Femur (tissue), 1 donor: Measurements from ENCODE around the gene SMAD9.

Experiments used
- DNase-seq: peaks from one replicate; pipeline ENCODE4 v3.0.0-alpha.2; 2017

SMAD9 gene

GRCh38 chr13:36862002-36862685 is 57.9 kb downstream of the SMAD9 start:
- no peak for DNase-seq

GRCh38 chr13:36859259-36859658 is 60.8 kb downstream of the SMAD9 start:
- no peak for DNase-seq

DNA sequence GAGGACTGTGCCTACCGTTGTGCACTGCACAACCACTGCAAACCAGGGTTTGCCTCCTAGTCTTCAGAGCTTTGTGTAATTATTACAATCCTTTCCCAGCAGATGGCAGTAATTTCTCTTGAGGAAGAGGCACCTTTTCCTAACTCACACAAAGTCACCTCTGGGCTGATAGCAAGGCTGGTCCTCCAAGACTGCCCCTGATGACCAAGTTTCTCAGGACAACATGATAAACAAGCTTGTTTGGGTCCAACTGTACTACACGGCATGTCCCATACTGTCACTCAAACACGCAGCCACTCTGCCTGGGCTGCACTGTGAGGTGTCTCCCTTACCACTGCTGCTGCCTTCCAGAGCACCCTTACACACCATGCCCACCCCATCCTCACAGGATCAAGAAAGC is 61.7 kb downstream of the SMAD9 start:
- DNase-seq, result no peak

DNA sequence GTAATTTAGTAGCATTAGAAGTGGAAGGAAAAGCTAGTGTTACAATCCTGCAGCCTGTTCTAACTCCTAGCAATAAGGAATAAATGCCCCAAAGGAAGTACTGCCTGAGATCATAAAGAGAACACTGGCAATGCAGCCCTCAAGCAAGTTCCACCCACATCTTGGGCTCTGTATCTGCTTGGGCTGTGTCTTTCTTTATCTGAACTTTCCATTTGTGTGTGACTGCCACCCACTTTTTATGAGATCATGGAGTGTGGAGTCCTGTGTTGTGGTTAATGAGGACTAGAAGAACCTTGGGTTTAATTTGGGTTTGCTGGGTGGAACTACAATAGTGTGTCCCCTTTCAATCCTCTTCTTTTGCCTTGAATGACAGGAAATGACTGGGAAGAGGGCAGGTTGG is 62.8 kb downstream of the SMAD9 start:
- no peak for DNase-seq

- DNase-seq, result no peak
These were observed 69.1 kb downstream of the SMAD9 start for GRCh38 chr13:36850790-36851438.

- DNase-seq, result no peak
These were observed 71.6 kb downstream of the SMAD9 start for GRCh38 chr13:36848199-36848982.

DNA sequence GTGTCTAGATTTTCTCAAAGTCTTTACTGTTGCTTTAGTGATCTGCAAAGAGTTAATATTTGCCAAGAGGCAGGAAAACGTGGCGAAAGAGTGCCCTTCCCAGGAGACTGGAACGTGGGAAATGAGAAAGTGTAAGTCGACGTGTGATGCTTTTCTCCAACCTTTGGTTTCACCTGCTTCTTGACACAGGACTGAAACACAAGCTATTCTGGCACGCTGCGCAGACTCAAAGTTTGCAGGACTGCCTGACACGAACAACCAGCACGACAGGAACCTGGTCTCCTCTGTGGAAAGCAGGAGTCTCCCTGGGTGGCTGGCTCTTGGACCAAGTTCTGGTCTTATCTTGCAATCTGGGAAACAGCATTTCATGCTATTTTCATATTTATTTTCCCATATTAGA is 72.4 kb downstream of the SMAD9 start:
- DNase-seq, result no peak

DNA sequence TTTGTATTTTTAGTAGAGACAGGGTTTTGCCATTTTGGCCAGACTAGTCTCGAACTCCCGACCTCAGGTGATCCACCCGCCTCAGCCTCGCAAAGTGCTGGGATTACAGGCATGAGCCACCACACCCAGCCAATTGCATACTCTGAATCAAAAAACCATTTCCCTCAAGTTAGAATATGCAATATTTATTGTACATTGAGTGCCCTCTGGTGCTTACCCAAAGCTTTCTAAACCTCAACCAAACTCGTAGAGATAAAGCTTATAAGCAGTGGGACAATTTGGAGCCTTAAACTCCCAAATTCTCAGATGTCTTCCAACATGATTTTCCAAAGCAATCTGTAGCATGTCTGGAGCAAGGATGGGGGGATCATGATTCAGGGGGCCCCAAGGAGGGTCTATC is 78.6 kb downstream of the SMAD9 start:
- DNase-seq, result no peak

DNA sequence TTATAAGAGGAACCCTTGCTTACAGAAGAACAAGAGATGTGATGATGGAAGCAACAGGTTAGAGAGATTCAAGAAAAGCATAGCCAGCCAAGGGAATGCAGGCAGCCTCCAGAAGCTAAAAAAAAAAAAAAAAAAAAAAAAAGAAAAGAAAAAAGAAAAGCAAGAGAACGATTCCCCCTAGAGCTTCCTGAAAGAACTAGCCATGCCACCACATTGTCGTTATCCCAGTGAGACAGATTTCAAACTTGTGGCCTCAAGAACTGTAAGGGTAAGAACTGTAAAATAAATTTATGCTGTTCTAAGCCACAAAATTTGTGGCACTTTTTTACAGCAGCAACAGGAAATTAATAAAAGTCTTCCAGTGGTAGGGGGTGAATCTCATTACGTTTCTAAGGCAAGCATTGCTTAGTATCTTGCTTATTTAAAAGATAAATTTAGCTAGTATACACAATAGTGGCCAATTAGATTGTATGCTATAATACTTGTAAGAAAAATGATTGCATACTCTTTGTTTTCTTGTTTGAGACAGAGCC is 79.3 kb downstream of the SMAD9 start:
- DNase-seq, result no peak

DNA sequence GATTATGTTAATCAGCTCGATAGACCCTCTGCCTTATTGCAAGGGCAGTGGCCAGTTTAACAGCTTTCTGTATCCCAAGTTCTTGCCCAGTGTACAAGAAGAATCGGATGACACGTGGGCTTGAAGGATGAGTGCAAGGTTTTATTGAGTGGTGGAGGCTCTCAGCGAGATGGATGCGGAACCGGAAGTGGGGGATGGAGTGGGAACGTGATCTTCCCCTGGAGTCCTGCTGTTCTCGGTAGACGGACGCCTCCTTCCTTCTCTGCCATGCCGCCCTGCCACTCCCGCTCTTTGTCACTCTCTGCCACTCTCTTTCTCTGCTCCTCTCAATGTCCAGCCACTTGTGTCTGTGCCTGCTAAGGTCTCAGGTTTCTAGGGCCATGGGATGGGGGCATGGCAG is 80.1 kb downstream of the SMAD9 start:
- no peak for DNase-seq

DNA sequence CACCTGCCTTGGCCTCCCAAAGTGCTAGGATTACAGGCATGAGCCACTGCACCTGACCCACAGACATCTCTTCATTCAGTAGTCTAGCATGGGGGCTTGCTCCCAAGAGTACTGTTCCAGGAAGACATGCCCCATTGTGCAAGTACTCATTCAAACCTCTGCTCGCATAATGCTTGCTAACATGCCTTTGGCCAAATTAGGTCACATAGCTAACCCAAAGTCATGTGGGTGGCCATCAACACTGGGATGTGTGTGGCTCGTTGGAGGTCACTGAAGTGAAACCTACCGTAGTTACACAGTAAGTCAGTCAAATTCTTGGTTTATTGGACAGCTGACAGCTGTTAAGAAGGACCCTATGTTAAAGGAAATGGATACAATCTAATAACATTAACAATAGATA is 80.8 kb downstream of the SMAD9 start:
- DNase-seq, result no peak

DNA sequence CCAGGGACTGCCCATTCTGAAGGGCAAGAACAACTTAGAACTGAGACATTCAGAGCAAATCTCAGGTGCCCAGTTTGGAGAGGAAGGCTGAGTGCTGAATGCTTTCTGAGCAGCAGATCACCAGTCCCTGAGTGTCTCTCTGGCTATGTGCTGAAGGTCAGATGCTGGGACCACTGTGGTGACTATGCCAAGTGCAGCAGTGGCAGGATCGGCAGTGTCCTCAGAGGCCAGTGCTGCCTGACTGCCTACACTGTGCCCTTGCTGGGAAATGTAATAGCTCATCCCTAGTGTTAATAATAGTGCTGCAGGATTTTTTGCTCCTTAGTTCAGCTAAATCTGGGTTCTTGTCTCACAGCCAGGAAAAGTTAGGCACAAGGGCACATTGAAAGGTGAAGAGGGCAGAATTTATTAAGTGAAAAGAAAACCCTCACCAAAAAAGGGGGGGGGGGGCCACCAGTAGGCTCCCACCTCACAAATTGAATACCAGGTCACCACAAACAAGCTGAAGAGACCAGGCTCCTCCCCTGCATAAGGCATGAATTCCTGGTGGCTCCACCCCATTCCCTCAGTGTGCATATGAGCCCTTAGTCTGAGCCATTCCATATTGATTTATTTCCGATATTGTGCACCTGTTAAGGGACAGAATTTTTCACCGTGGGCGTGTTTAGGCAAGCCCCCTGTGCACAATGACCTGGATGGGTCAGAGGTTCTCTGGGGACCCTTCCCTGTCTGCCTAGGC is 82.5 kb downstream of the SMAD9 start:
- DNase-seq, result no peak

GRCh38 chr13:36834299-36834698 is 85.7 kb downstream of the SMAD9 start:
- no peak for DNase-seq

- no peak for DNase-seq
These were observed 88.7 kb downstream of the SMAD9 start for GRCh38 chr13:36831291-36831690.

GRCh38 chr13:36829753-36830152 is 90.3 kb downstream of the SMAD9 start:
- no peak for DNase-seq

GRCh38 chr13:36822785-36823184 is 97.3 kb downstream of the SMAD9 start:
- no peak for DNase-seq

- no peak for DNase-seq
These were observed 99.8 kb downstream of the SMAD9 start for GRCh38 chr13:36820222-36820621.

DNA sequence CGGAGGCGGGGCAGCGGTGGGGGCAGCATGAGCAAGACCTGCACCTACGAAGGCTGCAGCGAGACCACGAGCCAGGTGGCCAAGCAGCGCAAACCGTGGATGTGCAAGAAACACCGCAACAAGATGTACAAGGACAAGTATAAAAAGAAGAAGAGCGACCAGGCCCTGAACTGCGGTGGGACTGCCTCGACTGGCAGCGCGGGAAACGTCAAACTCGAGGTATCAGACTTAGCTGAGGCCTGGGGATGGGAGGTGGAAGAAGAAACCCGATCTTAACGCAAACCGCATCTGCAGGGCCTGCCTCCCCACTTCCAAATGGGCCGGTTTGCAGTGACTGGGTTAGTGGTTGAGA is 100.3 kb downstream of the SMAD9 start:
- no peak for DNase-seq

DNA sequence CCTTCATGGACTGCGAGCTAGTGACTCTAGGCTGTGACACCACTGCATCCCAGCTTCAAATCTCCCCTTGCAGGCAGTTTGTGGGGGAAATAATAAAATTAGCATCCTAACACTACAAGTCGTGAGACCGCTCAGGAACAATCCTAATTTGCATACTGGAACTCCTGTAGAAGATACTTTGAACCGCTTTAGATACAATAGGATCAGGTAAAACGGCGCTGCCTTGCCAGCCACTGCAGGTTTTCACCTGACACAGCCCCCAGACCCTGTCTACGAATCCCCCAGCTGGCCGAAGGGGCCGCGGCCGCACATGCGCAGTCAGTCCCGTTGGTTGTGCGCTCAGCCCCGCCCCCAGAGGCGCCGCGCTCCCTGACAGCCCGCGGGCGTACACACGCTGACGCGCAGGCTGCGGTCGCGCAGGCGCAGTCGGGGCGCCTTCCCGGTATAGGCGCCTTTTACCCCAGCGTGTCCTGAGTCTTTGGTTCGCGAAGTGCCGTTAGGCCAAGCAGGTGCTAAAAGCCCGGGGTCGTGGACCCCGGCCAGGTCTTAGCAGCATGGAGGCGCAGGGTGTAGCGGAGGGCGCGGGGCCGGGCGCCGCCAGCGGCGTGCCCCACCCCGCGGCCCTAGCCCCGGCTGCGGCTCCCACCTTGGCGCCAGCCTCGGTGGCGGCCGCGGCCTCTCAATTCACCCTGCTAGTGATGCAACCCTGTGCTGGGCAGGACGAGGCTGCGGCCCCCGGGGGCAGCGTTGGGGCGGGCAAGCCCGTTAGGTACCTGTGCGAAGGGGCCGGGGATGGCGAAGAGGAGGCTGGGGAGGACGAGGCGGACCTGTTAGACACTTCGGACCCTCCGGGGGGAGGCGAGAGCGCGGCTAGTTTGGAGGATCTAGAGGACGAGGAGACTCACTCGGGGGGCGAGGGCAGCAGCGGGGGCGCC is 101.0 kb downstream of the SMAD9 start, which contains the start of gene RFXAP:
RFXAP (plus strand) TSS at position 419 of the 935 bp plus-strand sequence; CDS start at position 555, 136 bp downstream.
- peak; percentile 94 for DNase-seq

DNA sequence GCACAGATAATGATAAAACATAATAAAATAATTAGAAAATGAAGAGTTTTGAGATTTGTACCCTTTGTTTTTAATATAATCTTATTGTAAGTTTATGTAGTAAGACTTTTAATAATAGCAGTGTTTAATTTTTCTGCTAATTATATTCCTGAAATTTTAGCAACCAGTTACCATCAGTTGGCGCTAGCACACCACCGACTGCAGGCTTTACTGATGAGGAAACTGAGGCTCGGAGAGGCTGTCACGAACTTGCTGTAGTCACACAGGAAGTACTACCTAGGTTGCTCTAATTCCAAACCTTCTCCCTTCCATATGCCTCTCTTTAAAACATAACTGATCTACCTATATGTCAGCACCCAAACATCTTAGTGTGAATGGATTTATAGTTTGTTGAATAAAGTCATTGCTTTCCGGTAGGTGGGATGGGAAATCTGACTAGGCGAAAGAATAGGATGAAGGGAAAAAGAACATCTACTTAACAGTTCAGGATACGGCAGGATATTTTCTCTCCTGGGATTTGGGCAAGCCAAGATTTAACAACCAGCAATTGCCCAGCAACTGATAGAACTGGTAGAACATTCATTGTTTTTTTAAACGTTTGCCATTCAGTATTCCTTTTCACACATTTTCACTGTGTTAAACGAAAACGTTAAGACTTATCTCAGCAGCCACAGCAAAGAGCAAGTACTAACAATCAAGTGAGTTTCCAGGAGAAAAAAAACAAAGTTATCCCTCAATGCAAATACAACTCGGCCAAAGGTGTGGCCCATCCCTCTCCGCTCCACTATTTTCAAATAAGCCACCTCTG is 101.8 kb downstream of the SMAD9 start:
- no peak for DNase-seq

DNA sequence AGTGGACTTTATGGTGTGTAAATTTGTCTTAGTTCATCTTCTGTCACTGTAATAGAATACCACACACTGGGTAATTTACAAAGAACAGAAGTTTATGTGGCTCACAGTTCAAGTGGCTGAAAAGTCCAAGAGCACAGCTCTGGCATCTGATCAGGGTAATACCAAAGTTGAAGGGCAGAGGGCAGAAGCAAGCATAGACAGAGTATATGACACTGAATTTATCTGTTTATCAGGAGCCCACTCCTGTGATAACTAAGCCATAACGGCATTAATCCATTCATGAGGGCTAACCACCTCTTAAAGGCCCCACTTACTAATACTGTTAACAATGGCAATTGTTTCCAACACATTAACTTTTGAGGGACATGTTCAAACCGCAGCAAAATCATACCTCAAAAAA is 105.0 kb downstream of the SMAD9 start:
- no peak for DNase-seq
